H1 (cell line): Measurements from ENCODE around the gene IL2RA. TPM values are rescaled to one million over a fixed set of nuclear protein-coding genes. Genes with fewer than 3 reads are reported as not detected.

ENCODE experiments used
- CTCF ChIA-PET: fragments of 300-600 bp; sonication (Branson Sonifier 250); formaldehyde crosslinking; loops from one replicate; lab custom pipeline; 2021; ENCODE audit not compliant: partially characterized antibody; lab: Charles Lee
- POLR2A ChIA-PET: fragments of 300-600 bp; sonication (Branson Sonifier 250); formaldehyde crosslinking; loops from one replicate; lab custom pipeline; 2021; ENCODE audit warnings: inconsistent platforms; ENCODE audit not compliant: partially characterized antibody; lab: Charles Lee
- DNase-seq, 2 experiments: peaks; one replicate each; pipeline versions ENCODE4 v3.0.0 to v3.0.0-alpha.2; 2010 to 2022; ENCODE audit warnings: low spot score in 2 of 2, low read depth in 1 of 2, mixed read lengths in 1 of 2
- FAIRE-seq: peaks from 2 replicates; lab custom pipeline; 2011; peaks lifted over from hg19 to GRCh38; lab: Jason Lieb, UNC
- H2AFZ ChIP-seq: 2 replicates; pipeline ENCODE4 v1.8.1; 2012; ENCODE audit warnings: low read length, inconsistent platforms
- H2AK5ac ChIP-seq: 2 replicates; pipeline ENCODE4 v1.6.1; 2013; ENCODE audit warnings: low read depth, low read length
- H2BK120ac ChIP-seq: replicated peaks from 2 replicates; pipeline ENCODE3; 2013; ENCODE audit warnings: low read depth, low read length, inconsistent platforms
- H2BK12ac ChIP-seq: 2 replicates; pipeline ENCODE4 v1.6.1; 2013; ENCODE audit warnings: low read depth, low read length
- H2BK15ac ChIP-seq: 2 replicates; pipeline ENCODE4 v1.6.1; 2013; ENCODE audit warnings: low read length
- H2BK20ac ChIP-seq: 2 replicates; pipeline ENCODE4 v1.6.1; 2013; ENCODE audit warnings: low read length
- H2BK5ac ChIP-seq: 2 replicates; pipeline ENCODE4 v1.6.1; 2013; ENCODE audit warnings: low read depth, low read length
- H3K14ac ChIP-seq: 2 replicates; pipeline ENCODE4 v1.6.1; 2013; ENCODE audit warnings: inconsistent platforms; ENCODE audit not compliant: insufficient read length
- H3K18ac ChIP-seq: 2 replicates; pipeline ENCODE4 v1.6.1; 2013; ENCODE audit warnings: low read length; ENCODE audit errors: extremely low read depth
- H3K23ac ChIP-seq: 2 replicates; pipeline ENCODE4 v1.6.1; 2013; ENCODE audit warnings: inconsistent platforms; ENCODE audit not compliant: insufficient read length
- H3K23me2 ChIP-seq: 2 replicates; pipeline ENCODE4 v1.6.1; 2013; ENCODE audit warnings: low read depth, low read length
- H3K27ac ChIP-seq: 2 replicates; pipeline ENCODE4 v1.6.1; 2011; ENCODE audit warnings: low read depth, low read length, inconsistent platforms
- H3K27me3 ChIP-seq, 4 experiments: replicated peaks in 1 of 4; 1 replicate in 1 of 4; 2 replicates in 3 of 4; pipeline versions ENCODE4 v1.6.1 to v1.8.1; 2011 to 2013; ENCODE audit warnings: low read length in 3 of 4, mild to moderate bottlenecking in 3 of 4, inconsistent platforms in 2 of 4, mixed read lengths in 2 of 4, moderate library complexity in 1 of 4; ENCODE audit not compliant: control insufficient read depth in 3 of 4, insufficient read depth in 3 of 4; ENCODE audit errors: extremely low read depth in 1 of 4
- H3K36me3 ChIP-seq, 4 experiments: 2 replicates each; pipeline versions ENCODE4 v1.6.1 to v1.8.1; 2011 to 2013; ENCODE audit warnings: mild to moderate bottlenecking in 4 of 4, low read length in 3 of 4, moderate library complexity in 2 of 4, control low read depth in 1 of 4, inconsistent platforms in 1 of 4; ENCODE audit not compliant: insufficient read depth in 4 of 4, control insufficient read depth in 2 of 4
- H3K4ac ChIP-seq: replicated peaks from 2 replicates; pipeline ENCODE3; 2013; ENCODE audit warnings: low read length, low read depth, mixed read lengths, inconsistent platforms; ENCODE audit not compliant: insufficient read length
- H3K4me1 ChIP-seq, 4 experiments: replicated peaks in 1 of 4; 1 replicate in 1 of 4; 2 replicates in 3 of 4; pipeline versions ENCODE4 v1.6.1 to v1.8.1; 2011 to 2013; ENCODE audit warnings: low read length in 3 of 4, inconsistent platforms in 2 of 4, mixed read lengths in 1 of 4; ENCODE audit not compliant: insufficient read depth in 4 of 4, control insufficient read depth in 3 of 4
- H3K4me2 ChIP-seq, 2 experiments: 2 replicates each; pipeline versions ENCODE4 v1.6.1 to v1.8.1; 2011 to 2013; ENCODE audit warnings: low read depth in 2 of 2, low read length in 2 of 2, control low read depth in 1 of 2, inconsistent platforms in 1 of 2, mild to moderate bottlenecking in 1 of 2; ENCODE audit not compliant: insufficient read depth in 1 of 2
- H3K4me3 ChIP-seq, 4 experiments: fragments of 200-600, 300-600 bp in 1 of 4; sonication (generic), shearing (Covaris generic), sonication (Bioruptor Twin) in 1 of 4; 2 replicates each; pipeline versions ENCODE4 v1.5.1 to v1.8.1; 2011 to 2016; ENCODE audit warnings: low read length in 4 of 4, low read depth in 3 of 4, control low read depth in 2 of 4, inconsistent platforms in 2 of 4, mild to moderate bottlenecking in 2 of 4, mixed read lengths in 1 of 4, moderate library complexity in 1 of 4; ENCODE audit not compliant: insufficient read depth in 2 of 4; ENCODE audit errors: extremely low read depth in 1 of 4
- H3K56ac ChIP-seq: replicated peaks from 2 replicates; pipeline ENCODE3; 2013; ENCODE audit warnings: low read depth, mild to moderate bottlenecking, mixed read lengths, low read length, inconsistent platforms; ENCODE audit not compliant: insufficient read length
- H3K79me1 ChIP-seq: 2 replicates; pipeline ENCODE4 v1.6.1; 2013; ENCODE audit warnings: low read depth, low read length, control low read depth
- H3K79me2 ChIP-seq, 2 experiments: 2 replicates each; pipeline versions ENCODE4 v1.6.1 to v1.8.1; 2012 to 2013; ENCODE audit warnings: low read length in 2 of 2, mild to moderate bottlenecking in 2 of 2, inconsistent platforms in 1 of 2; ENCODE audit not compliant: insufficient read depth in 2 of 2, control insufficient read depth in 1 of 2
- H3K9ac ChIP-seq, 4 experiments: replicated peaks in 1 of 4; 1 replicate in 1 of 4; 2 replicates in 3 of 4; pipeline versions ENCODE4 v1.6.1 to v1.8.1; 2011 to 2013; ENCODE audit warnings: low read depth in 3 of 4, low read length in 3 of 4, control low read depth in 2 of 4, mild to moderate bottlenecking in 2 of 4, moderate library complexity in 2 of 4, inconsistent platforms in 1 of 4; ENCODE audit errors: extremely low read depth in 1 of 4
- H3K9me3 ChIP-seq, 2 experiments: 2 replicates each; pipeline versions ENCODE4 v1.6.1 to v1.8.1; 2012 to 2013; ENCODE audit warnings: mild to moderate bottlenecking in 2 of 2, moderate library complexity in 2 of 2, control low read depth in 1 of 2, inconsistent platforms in 1 of 2, low read depth in 1 of 2, low read length in 1 of 2, mixed read lengths in 1 of 2; ENCODE audit not compliant: insufficient read depth in 2 of 2
- H4K20me1 ChIP-seq, 2 experiments: replicated peaks in 1 of 2; 2 replicates each; pipeline versions ENCODE3 to v1.8.1; 2011 to 2013; ENCODE audit warnings: inconsistent platforms in 2 of 2, low read length in 2 of 2, mild to moderate bottlenecking in 1 of 2; ENCODE audit not compliant: insufficient read depth in 2 of 2, control insufficient read depth in 1 of 2
- H4K5ac ChIP-seq: 2 replicates; pipeline ENCODE4 v1.6.1; 2013; ENCODE audit warnings: low read length, low read depth, mixed read lengths, inconsistent platforms; ENCODE audit not compliant: insufficient read length
- H4K8ac ChIP-seq: 2 replicates; pipeline ENCODE4 v1.8.0; 2013; ENCODE audit warnings: mild to moderate bottlenecking, moderate library complexity, low read length, inconsistent platforms; ENCODE audit not compliant: insufficient read depth; ENCODE audit errors: extremely low read depth
- H4K91ac ChIP-seq: replicated peaks from 2 replicates; pipeline ENCODE3; 2013; ENCODE audit warnings: low read length, mixed read lengths, inconsistent platforms; ENCODE audit not compliant: insufficient read length
- RAD21 ChIP-seq, 2 experiments: IDR thresholded peaks in 1 of 2; conservative IDR thresholded peaks in 1 of 2; 2 replicates each; pipeline ENCODE4 v1.6.1; 2011; ENCODE audit warnings: low read depth in 2 of 2, low read length in 2 of 2, improper control_type of control experiment in 1 of 2, inconsistent platforms in 1 of 2, mild to moderate bottlenecking in 1 of 2, moderate library complexity in 1 of 2
- SP4 ChIP-seq: IDR thresholded peaks from 2 replicates; pipeline ENCODE4 v1.6.1; 2012; ENCODE audit warnings: low read length, inconsistent platforms
- WGBS, 2 experiments: shearing (Covaris generic) in 1 of 2; methylation state at CpG; one replicate each; pipeline versions ENCODE4 v1.1.6 to v1.1.7; 2013 to 2015; ENCODE audit warnings: low lambda C conversion rate in 2 of 2, mixed read lengths in 2 of 2, inconsistent platforms in 1 of 2, low coverage in 1 of 2, missing lambda C conversion rate in 1 of 2; ENCODE audit not compliant: insufficient replicate concordance in 2 of 2, insufficient coverage in 1 of 2, insufficient read length in 1 of 2; ENCODE audit errors: extremely low coverage in 1 of 2, missing lambda C conversion rate in 1 of 2; 5-methylcytosine and 5-hydroxymethylcytosine counted together
- polyA plus RNA-seq, 7 experiments: library from polyadenylated mRNA; depleted of rRNA in 3 of 7; stranded (reverse) in 5 of 7; unstranded in 2 of 7; fragments of >200 nt in 5 of 7; fragments of 200-250 nt in 2 of 7; gene quantifications; 1 replicate in 5 of 7; 2 replicates in 1 of 7; 4 replicates in 1 of 7; pipeline versions ENCODE4 v1.2.1 to v1.2.3, GENCODE V29; 2011 to 2013; ENCODE audit warnings: missing spikeins in 2 of 7, mixed read lengths in 2 of 7
- total RNA-seq: library from RNA; stranded (reverse); fragmentation: NEBNext Ultra II Directional; extraction: Animal tissue kit (Norgen Biotek cat#: 25700); gene quantifications from 2 replicates; pipeline ENCODE4 v1.2.1, GENCODE V29; 2021
- TF ChIP-seq, protein P1 (sequence below), 3 experiments: IDR thresholded peaks; 1 replicate in 2 of 3; 2 replicates in 1 of 3; pipeline versions ENCODE4 v1.5.1 to v1.6.1; 2011; ENCODE audit warnings: low read length in 3 of 3, mild to moderate bottlenecking in 3 of 3, inconsistent platforms in 2 of 3, low read depth in 1 of 3, moderate library complexity in 1 of 3; ENCODE audit not compliant: insufficient read depth in 1 of 3; ENCODE audit errors: control extremely low read depth in 1 of 3

IL2RA gene
- total and polyA plus RNA-seq, 2 of the 8 experiments (the other 6 are each of a cell fraction or from before 2014, with no cell fraction given) = not detected

DNA sequence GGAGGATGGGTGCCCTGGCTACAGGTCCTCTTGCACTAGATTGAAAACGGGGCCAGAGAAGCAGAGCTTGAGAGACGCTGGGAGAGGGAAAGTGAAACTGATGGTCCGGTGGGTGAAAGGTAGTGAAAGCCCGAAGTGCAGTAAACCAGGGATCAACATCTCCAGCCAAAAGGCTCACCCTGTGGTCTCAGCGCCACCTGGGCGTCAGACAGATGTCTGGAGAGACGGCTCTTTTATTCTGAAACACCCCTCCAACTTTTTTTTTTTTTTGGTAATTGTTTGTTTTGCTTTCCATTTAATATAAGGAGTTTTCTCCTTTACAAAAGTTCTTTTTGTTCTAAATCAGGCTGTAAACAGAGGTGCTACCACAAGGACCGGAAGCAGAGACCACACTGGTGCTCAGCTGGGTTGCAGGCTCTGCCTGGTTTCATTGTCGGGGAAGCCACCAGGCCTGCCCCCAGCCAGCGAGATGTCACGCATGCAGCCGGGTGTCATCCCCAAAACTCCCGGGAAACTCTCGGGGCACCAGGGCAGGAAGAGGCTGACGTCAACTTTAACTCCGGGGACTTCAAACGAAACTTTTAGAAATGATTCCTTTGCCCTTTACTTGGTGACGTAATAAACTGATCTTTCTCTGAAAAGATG is 11.2 kb downstream of the IL2RA start:
- no peak for FAIRE-seq
- H3K23me2 ChIP-seq = no peaks in the 10 kb centered on the region
- H2BK12ac ChIP-seq = no peak overlapping the region
- no peak overlapping the region for H2BK20ac ChIP-seq
- DNase-seq = no peak
- H3K27me3 ChIP-seq = no peaks in the 10 kb centered on the region
- H2AK5ac ChIP-seq = no peak overlapping the region
- no peak overlapping the region for H3K4me3 ChIP-seq
- H4K20me1 ChIP-seq = no peaks in the 10 kb centered on the region
- H3K4me1 ChIP-seq = no peaks in the 10 kb centered on the region
- no peak overlapping the region for H2BK5ac ChIP-seq
- no peaks in the 10 kb centered on the region for H3K79me2 ChIP-seq
- 83% methylated on average over 18 of the region's 18 CpGs; no CpG with 5 or more reads in 1 of the 2 experiments for WGBS, 2 experiments
- POLR2A ChIA-PET = no interaction called here
- peak overlapping the region; percentile 87; the same call in 1 of the 2 replicates for H4K8ac ChIP-seq
- no peak overlapping the region for H2BK120ac ChIP-seq
- no peak overlapping the region for H3K18ac ChIP-seq
- TF ChIP-seq, protein P1, sequence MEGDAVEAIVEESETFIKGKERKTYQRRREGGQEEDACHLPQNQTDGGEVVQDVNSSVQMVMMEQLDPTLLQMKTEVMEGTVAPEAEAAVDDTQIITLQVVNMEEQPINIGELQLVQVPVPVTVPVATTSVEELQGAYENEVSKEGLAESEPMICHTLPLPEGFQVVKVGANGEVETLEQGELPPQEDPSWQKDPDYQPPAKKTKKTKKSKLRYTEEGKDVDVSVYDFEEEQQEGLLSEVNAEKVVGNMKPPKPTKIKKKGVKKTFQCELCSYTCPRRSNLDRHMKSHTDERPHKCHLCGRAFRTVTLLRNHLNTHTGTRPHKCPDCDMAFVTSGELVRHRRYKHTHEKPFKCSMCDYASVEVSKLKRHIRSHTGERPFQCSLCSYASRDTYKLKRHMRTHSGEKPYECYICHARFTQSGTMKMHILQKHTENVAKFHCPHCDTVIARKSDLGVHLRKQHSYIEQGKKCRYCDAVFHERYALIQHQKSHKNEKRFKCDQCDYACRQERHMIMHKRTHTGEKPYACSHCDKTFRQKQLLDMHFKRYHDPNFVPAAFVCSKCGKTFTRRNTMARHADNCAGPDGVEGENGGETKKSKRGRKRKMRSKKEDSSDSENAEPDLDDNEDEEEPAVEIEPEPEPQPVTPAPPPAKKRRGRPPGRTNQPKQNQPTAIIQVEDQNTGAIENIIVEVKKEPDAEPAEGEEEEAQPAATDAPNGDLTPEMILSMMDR (IDR thresholded peaks at IDR 0.05; ENCODE audit: control extremely low read depth in 1 of 3, insufficient read depth in 1 of 3, low read depth in 1 of 3, low read length in 3 of 3) = peak in 2 of 3 experiments; percentile 14 to 20; a peak in 3 of 4 replicates
- TF ChIP-seq SP4 (no peak), RAD21 (IDR thresholded peaks at IDR 0.05 in 1 of 2, conservative IDR thresholded peaks at IDR 0.05 in 1 of 2; ENCODE audit: low read depth in 2 of 2, low read length in 2 of 2) (peak; percentile 50 to 52)
- no peak overlapping the region for H2BK15ac ChIP-seq
- no peak overlapping the region for H4K5ac ChIP-seq
- no peak overlapping the region for H3K14ac ChIP-seq
- CTCF ChIA-PET = interaction anchor here (0.6 to 2.9 kb wide), 9 partner anchors 9 to 107 kb away, joined by 3 to 7 read pairs (median 3); no protein-coding TSS in a partner anchor
- H2AFZ ChIP-seq = peak overlapping the region; percentile 92; the same call in 1 of the 2 replicates
- no peak overlapping the region for H3K27ac ChIP-seq
- no peaks in the 10 kb centered on the region for H3K36me3 ChIP-seq
- H3K4me2 ChIP-seq = no peak overlapping the region
- H3K9ac ChIP-seq = no peak overlapping the region
- H3K9me3 ChIP-seq = no peaks in the 10 kb centered on the region
- H3K79me1 ChIP-seq = no peaks in the 10 kb centered on the region
- H3K56ac ChIP-seq = no peak overlapping the region
- no peak overlapping the region for H3K4ac ChIP-seq
- peak overlapping the region; percentile 5 for H4K91ac ChIP-seq
- no peak overlapping the region for H3K23ac ChIP-seq
